ENCODE data around the gene TDRD12.

The TDRD12 gene

GRCh38 chr19:32719611-32720059 lies at the start of gene TDRD12:
TSS of gene TDRD12 (plus strand) at chr19:32719767. CDS start at chr19:32720073, 306 bp downstream.
- DNase-seq (ENCODE audit: low spot score) = no peak

DNA sequence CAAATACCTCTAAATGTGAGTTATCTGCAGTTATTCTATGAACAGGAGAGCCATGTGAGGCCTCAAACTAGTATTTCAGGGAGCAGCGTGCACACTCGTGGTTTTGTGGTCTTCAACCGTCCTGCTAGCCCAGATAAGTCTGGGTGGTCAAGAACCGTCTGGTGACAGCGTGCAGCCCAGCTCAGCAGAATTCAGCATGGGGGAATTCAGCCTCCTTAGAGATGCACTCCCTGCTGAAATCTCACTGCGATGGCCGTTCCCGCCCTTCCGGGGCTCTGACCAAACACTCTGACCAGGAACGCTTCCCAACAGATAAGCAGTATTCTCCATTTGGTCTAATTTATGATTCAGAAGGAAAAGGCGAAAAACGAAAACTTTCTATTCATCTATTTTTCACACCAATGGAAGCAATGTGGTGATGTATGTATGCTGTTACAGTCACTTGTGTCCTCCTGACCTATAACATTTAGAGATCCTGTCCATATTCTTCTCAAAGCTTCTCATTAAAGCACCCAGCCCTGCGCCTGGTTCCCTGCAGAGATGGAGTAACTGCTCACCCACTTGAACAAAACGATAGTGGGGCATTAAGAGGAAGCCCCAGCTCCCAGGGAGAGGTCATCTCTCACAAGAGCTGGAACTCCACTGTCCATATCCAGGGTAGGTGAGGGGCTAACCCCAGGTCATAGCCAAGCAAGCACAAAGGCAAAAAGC lies 47.5 kb upstream of the TDRD12 start:
- no peak for DNase-seq (ENCODE audit: low spot score)

- no peak for DNase-seq (ENCODE audit: low spot score)
Observed at GRCh38 chr19:32672841-32673240, 46.7 kb upstream of the TDRD12 start.

DNA sequence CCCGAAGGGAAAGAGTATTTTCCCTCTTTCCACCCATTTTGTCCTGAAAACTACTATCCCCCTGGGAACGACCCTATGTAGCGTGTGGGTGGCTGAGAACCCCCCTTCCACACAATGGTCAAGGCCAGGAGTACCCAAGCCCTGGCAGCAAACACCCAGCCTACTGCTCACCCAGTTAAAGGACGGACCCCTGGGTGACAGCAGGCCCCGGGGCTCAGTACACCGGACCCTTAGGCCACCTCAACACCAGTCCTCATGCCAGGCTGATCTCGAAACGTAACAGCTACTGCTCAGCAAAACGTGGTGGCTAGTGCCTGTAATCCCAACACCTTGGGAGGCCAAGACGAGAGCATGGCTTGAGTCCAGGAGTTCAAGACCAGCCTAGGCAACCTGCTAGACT lies 46.0 kb upstream of the TDRD12 start:
- DNase-seq (ENCODE audit: low spot score) = no peak

DNA sequence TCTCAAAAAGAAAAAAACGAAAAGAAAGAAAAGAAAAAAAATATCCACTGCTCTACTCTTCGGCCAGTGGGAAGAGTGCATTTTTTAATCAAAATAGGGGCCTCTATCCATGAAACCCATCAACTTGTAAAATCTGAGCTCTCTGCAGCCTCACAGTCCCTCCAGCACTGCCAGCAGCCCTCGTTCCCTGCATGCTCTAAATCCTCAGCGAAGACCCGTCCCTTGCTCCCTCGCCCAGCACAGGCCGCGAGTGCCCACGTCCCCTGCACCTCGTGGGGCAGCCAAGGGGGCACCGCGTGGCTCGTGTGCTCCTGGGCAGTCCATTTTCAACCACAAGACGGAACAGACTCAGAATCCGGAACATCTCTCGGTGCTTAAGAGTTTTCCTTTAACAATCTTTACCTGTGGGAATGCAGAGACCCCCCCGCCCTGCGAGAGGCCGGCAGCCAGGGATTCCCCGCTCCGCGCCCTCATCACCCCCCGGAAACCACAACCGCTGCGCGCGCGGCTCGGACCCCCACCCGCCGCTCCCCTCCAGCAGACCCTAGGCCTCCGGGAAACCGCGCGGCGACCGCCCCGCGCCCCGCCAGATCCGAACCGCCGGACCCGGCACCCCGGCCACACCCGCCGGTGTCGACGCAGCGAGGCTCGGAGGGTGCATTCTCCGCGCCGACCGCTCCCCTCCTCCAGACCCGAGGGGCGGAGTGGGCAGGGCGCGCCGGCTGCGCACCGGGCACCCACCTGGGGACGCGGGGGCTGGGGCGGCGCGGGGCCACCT lies 45.2 kb upstream of the TDRD12 start:
- no peak for DNase-seq (ENCODE audit: low spot score)

DNA sequence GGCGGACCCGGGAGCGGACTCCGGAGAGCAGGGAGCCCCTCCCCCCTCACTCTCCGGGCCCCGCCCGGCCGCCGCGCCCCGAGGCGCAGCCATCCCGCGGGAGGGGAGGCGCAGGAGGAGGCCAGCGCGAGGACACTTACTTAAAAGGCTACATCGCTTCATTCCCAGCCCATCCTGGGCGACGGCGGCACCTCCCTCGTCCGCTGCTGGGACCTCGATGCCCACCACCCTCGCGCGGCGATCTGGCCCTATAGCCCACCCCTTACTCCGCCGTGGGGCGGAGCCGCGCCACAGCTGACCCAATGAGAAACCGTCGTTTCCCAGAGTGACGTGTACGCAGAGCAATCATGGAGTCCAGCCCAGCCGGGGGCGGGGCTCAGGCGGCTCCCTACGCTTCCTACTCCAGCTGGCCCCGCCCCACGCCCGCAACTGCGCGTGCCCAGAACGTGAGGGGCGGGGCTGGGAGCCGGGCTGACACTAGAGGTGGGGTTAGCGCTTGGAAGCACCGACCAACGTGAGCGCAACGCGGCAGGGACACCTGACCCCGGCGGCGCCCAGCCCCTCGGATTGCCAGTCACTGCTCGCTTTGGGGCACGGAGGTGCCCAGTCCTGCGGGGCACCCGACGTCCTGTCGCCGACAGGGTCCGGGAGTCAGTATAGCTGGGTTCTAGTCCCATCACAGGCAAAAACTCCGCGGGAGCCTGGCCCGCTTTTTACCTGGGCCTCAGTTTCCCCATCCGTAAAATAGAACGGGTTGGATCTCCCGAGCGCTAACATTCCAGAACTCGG lies 44.4 kb upstream of the TDRD12 start, which contains the start of gene ANKRD27:
Gene ANKRD27, minus strand, starts transcription at position 250 of the 789 bp plus-strand sequence. CDS start 16,165 bp downstream, outside the sequence.
- DNase-seq (ENCODE audit: low spot score) = peak; percentile 99

- peak; percentile 93 for DNase-seq (ENCODE audit: low spot score)
Observed at GRCh38 chr19:32675720-32676185, 43.8 kb upstream of the TDRD12 start, which contains the start of gene RGS9BP. TSS of gene RGS9BP (plus strand) at chr19:32675848. CDS start at chr19:32676264, 416 bp downstream.

GRCh38 chr19:32676186-32676894 lies 43.2 kb upstream of the TDRD12 start:
- DNase-seq (ENCODE audit: low spot score) = no peak

DNA sequence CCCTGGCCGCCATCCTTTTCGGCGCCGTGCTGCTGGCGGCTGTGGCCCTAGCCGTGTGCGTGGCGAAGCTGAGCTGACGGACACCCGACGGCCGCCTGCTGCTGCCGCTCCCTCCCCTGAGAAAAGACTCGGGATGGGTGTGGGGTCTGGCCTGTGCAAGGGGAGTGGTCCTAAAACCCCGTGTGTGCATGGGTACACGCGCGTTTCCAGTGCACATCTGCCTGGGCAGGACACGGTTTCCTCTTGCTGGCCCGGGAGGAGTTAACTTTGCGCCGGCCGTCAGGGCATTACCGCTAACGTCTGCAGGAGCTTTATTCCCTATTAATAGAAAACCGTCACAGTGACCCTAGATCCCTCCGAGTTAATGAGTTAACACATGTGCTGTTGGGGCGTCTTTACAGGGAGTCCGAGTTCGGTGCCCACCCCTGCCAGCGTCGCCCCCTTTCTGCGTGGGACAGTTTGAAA lies 42.6 kb upstream of the TDRD12 start:
- no peak for DNase-seq (ENCODE audit: low spot score)

GRCh38 chr19:32677657-32678056 lies 41.9 kb upstream of the TDRD12 start:
- DNase-seq (ENCODE audit: low spot score) = no peak

DNA sequence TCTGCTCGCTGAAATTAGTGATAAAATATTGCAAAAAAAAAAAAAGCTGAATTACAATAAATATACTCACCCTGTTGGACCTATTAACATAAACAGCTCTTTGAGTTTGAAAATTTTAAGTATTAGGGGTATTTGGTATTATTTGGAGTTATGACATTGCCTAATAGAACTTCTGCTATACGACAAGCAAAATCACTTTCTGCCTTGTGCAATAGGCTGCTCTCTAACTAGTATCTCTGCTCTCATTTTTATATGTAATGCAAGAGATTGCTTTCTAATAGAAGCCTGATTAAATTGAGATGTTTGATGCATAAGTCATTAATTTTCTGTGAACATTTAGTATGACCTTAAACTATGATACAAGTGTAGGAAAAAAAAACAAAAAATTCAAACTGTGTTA lies 38.6 kb upstream of the TDRD12 start:
- DNase-seq (ENCODE audit: low spot score) = no peak

DNA sequence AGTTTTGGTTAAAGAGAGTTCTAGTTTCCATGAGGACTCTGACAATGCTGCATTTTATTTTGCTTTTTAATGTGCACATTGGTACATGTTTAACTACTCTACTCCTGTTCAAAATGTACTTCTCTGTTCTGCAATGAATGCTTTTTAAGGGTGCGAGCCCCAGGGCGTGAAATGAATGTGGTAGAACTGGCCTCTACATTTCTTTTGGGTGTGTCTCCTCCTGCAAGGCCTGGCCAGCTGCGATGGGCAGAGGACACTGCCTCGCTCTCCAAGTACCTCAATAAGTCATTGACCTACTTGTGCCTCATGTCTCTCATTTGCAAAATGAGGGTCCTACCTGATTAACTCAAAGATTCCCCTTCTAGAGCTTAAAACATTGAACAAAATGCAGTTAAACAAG lies 37.2 kb upstream of the TDRD12 start:
- no peak for DNase-seq (ENCODE audit: low spot score)

- no peak for DNase-seq (ENCODE audit: low spot score)
Observed at GRCh38 chr19:32686847-32687475, 32.6 kb upstream of the TDRD12 start.

DNA sequence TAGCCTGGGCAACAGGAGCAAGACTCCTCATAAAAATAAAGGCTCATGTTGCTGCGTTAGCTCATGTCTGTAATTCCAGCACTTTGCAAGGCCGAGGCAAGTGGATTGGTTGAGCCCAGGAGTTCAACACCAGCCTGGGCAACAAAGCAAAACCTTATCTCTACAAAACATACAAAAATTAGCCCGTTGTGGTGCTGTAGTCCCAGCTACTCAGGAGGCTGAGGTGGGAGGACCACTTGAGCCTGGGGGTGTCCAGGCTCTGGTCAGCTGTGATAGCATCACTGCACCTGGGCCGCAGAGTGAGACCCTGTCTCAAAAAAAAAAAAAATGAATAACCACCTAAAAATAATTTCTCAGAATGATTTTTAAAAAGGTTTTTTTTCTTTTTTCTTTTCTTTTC lies 31.9 kb upstream of the TDRD12 start:
- no peak for DNase-seq (ENCODE audit: low spot score)

GRCh38 chr19:32688311-32688710 lies 31.3 kb upstream of the TDRD12 start:
- no peak for DNase-seq (ENCODE audit: low spot score)

DNA sequence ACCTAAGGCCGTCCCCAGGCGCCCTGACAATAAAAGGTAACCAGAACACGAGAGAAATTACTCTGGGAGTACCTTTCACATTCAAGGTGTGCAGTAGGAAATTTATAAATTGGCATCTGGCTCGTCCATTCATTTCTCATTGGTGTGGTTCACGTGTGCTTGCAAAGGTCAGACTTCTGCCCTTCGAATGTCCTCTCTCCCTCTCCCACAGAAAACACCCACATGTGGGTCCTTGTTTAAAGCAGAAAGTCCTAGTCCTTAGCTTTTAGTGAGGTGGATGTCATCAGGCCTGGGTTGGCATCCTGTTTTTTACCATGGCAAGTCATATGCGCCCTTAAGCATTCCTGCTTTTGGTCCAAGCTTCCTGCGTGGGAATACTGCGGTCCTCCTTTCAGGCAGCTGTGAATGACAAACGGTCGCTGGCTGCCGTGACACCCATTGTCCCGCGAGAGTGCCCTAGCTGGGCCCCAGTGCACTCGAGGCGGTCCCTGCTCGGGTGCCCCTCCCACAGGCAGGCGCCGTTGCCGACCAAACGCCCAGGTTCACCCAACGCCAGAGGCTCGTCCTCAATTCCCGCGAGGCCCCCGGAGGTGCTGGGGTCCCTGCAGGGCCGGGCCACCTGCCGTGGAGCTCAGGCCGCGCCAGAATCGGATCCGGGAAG lies 28.1 kb upstream of the TDRD12 start, which contains the start of gene NUDT19:
Gene NUDT19, plus strand, starts transcription at position 531 of the 661 bp plus-strand sequence. CDS start 140 bp downstream, outside the sequence.
- DNase-seq (ENCODE audit: low spot score) = peak; percentile 93

GRCh38 chr19:32691952-32692726 lies 27.4 kb upstream of the TDRD12 start:
- peak; percentile 84 for DNase-seq (ENCODE audit: low spot score)

- no peak for DNase-seq (ENCODE audit: low spot score)
Observed at GRCh38 chr19:32692727-32693061, 26.9 kb upstream of the TDRD12 start.
